Measurements from ENCODE around the gene HS2ST1. TPM values are rescaled to one million over a fixed set of nuclear protein-coding genes. Genes with fewer than 3 reads are reported as not detected.

HS2ST1 gene
- total and polyA plus RNA-seq, 10 of the 15 experiments (the other 5 are each of a cell fraction or from before 2014, with no cell fraction given): 5.4 to 30.8 (median 18.6) TPM

GRCh38 chr1:87135329-87135712 is 220.9 kb downstream of the HS2ST1 start (continued):
- no peak for TF ChIP-seq ZNF274 (IDR thresholded peaks at IDR 0.05; ENCODE audit: insufficient read depth, insufficient read length)

GRCh38 chr1:87136607-87137341 is 222.3 kb downstream of the HS2ST1 start:
- DNase-seq (ENCODE audit: low read depth, low spot score) (no peak), ATAC-seq (no peak), FAIRE-seq (no peak)
- Histone ChIP-seq H3K36me3 (ENCODE audit: control insufficient read depth in 2 of 2, insufficient read depth in 2 of 2, low read length in 1 of 2) (no peaks in the 10 kb centered on the region), H3K27ac (ENCODE audit: control insufficient read depth, insufficient read depth) (no peak overlapping the region), H3K4me3 (no peak overlapping the region), H3K9me3 (replicated peaks; ENCODE audit: control insufficient read depth, insufficient read depth, low read length) (no peaks in the 10 kb centered on the region; the same call in 2 of the 3 replicates), H2AFZ (ENCODE audit: control insufficient read depth, low read depth, low read length) (no peak overlapping the region), H3K27me3 (replicated peaks in 1 of 2; ENCODE audit: control insufficient read depth in 2 of 2, insufficient read depth in 2 of 2, low read length in 1 of 2) (no peaks in the 10 kb centered on the region; a peak in 1 of 4 replicates), H3K4me1 (ENCODE audit: control insufficient read depth, insufficient read depth, low read length) (no peaks in the 10 kb centered on the region), H3K9ac (ENCODE audit: control insufficient read depth, insufficient read depth, low read length) (no peak overlapping the region), H4K20me1 (ENCODE audit: control insufficient read depth, insufficient read depth) (no peaks in the 10 kb centered on the region), H3K4me2 (ENCODE audit: control insufficient read depth, insufficient read depth) (no peak overlapping the region), H3K79me2 (ENCODE audit: control insufficient read depth, insufficient read depth, low read length) (no peaks in the 10 kb centered on the region)
- CTCF ChIA-PET: interaction anchor here (0.6 to 2.4 kb wide), 5 partner anchors 13 to 190 kb away, joined by 3 to 7 read pairs (median 3); no protein-coding TSS in a partner anchor
- in situ Hi-C loops (cut with MboI) (loop anchor here (10.0 kb wide), 2 partner anchors 158 to 818 kb away; no protein-coding TSS in a partner anchor), intact Hi-C loops (cut with micrococcal nuclease; ENCODE audit: unreplicated experiment) (loop anchor here (10.0 kb wide), 2 partner anchors 728 to 1458 kb away; no protein-coding TSS in a partner anchor)
- SMC1A ChIA-PET (ENCODE audit: uncharacterized antibody, unreplicated experiment): interaction anchor here (0.7 to 1.8 kb wide), 2 partner anchors 13 to 35 kb away, joined by 3 to 6 read pairs; no protein-coding TSS in a partner anchor
- RAD21 ChIA-PET (ENCODE audit: unreplicated experiment): no interaction called here
- WGBS (ENCODE audit: insufficient coverage, insufficient replicate concordance, low lambda C conversion rate, missing lambda C conversion rate): 43% methylated on average over 8 of the region's 8 CpGs
- POLR2A ChIA-PET: no interaction called here
- BruUV-seq (replicated peaks): no TSS peak
- no peak for TF ChIP-seq TARDBP (IDR thresholded peaks at IDR 0.05; ENCODE audit: borderline replicate concordance)
- no peak for TF ChIP-seq SRF (IDR thresholded peaks at IDR 0.05; ENCODE audit: low read depth in 2 of 2, low read length in 2 of 2)
- TF ChIP-seq PRDM15 (CRISPR knock-in tag; IDR thresholded peaks at IDR 0.05): no peak
- no peak for TF ChIP-seq RFX5 (IDR thresholded peaks at IDR 0.05; ENCODE audit: low read depth, low read length)
- no peak for TF ChIP-seq WRNIP1 (IDR thresholded peaks at IDR 0.05; ENCODE audit: borderline replicate concordance, low read depth, low read length)
- TF ChIP-seq SREBF1 (IDR thresholded peaks at IDR 0.05; ENCODE audit: low read length): no peak
- no peak for TF ChIP-seq NFYA (IDR thresholded peaks at IDR 0.05; ENCODE audit: borderline replicate concordance, low read depth, low read length)
- no peak for TF ChIP-seq ZBTB11 (CRISPR knock-in tag; IDR thresholded peaks at IDR 0.05)
- no peak for TF ChIP-seq SPI1 (IDR thresholded peaks at IDR 0.05; ENCODE audit: borderline replicate concordance, insufficient read depth, low read depth, low read length)
